ENCODE data around the gene CTBS. TPM values are rescaled to one million over a fixed set of nuclear protein-coding genes. Genes with fewer than 3 reads are reported as not detected.

Gene CTBS
- total and polyA plus RNA-seq, 2 of the 4 experiments (the other 2 are of a cell fraction), result 5.9 to 12.4 TPM

- POLR2A ChIA-PET (ENCODE audit: unreplicated experiment), result no interaction called here
- Histone ChIP-seq H4K91ac (ENCODE audit: insufficient read depth, low read depth, low read length) (peak overlapping the region; percentile 75), H2BK5ac (ENCODE audit: low read depth, low read length, poor library complexity, severe bottlenecking) (peak overlapping the region; percentile 22), H2AK5ac (ENCODE audit: low read depth, low read length) (peak overlapping the region; percentile 66), H2BK120ac (ENCODE audit: low read depth, low read length) (peak overlapping the region; percentile 92), H2AFZ (replicated peaks; ENCODE audit: low read length, poor library complexity) (peak overlapping the region; percentile 64), H2AK9ac (replicated peaks; ENCODE audit: low read depth, low read length, poor library complexity) (peak overlapping the region; percentile 44), H4K5ac (ENCODE audit: low read depth, low read length) (no peak overlapping the region), H4K8ac (ENCODE audit: low read depth in 2 of 2, low read length in 2 of 2) (peak overlapping the region in 1 of 2 experiments; percentile 33; a peak in 1 of 4 replicates), H3K4me2 (ENCODE audit: low read depth, low read length) (no peak overlapping the region), H3K14ac (replicated peaks; ENCODE audit: low read depth, low read length) (peak overlapping the region; percentile 31; the same call in 1 of the 2 replicates), H3K18ac (ENCODE audit: low read depth, low read length) (0 out of 2 replicates have a peak overlapping the region, but pooled peaks have one; percentile 0), H3K36me3 (ENCODE audit: control insufficient read depth, insufficient read depth, low read length) (no peaks in the 10 kb centered on the region), H3K23ac (ENCODE audit: low read depth, low read length) (peak overlapping the region; percentile 38; the same call in 1 of the 2 replicates), H3K27ac (ENCODE audit: insufficient read depth, low read length) (no peak overlapping the region), H3K9ac (ENCODE audit: low read depth, low read length) (no peak overlapping the region), H3K9me1 (ENCODE audit: insufficient read depth, low read length) (peaks cover 16% of the 10 kb centered on the region), H2BK20ac (ENCODE audit: low read depth, low read length) (peak overlapping the region; percentile 89; the same call in 1 of the 2 replicates), H2BK15ac (ENCODE audit: low read depth, low read length) (peak overlapping the region; percentile 88; the same call in 1 of the 3 replicates), H3K9me3 (ENCODE audit: control insufficient read depth, insufficient read depth, low read length) (peaks cover 4% of the 10 kb centered on the region), H4K20me1 (ENCODE audit: insufficient read depth, low read length) (no peaks in the 10 kb centered on the region), H3K4me3 (ENCODE audit: insufficient read depth, low read depth, low read length) (no peak overlapping the region), H3K27me3 (ENCODE audit: control insufficient read depth, insufficient read depth, low read length) (no peaks in the 10 kb centered on the region), H3K4me1 (ENCODE audit: control insufficient read depth, insufficient read depth, low read length) (peaks cover 21% of the 10 kb centered on the region), H3K79me1 (ENCODE audit: low read depth in 1 of 2, low read length in 2 of 2) (no peaks in the 10 kb centered on the region), H3K4ac (ENCODE audit: low read depth, low read length) (peak overlapping the region; percentile 80), H3K56ac (ENCODE audit: extremely low read depth, insufficient read depth, low read length) (no peak overlapping the region)
- intact Hi-C loops (cut with micrococcal nuclease) (no loop called here), dilution Hi-C loops (cut with HindIII; ENCODE audit: low sequenced_read_pairs, unreplicated experiment) (no loop called here), in situ Hi-C loops (cut with MboI; ENCODE audit: low sequenced_read_pairs) (loop anchor here (25.0 kb wide), 2 partner anchors 337 to 463 kb away; partner anchors contain the start of gene PRKACB)
- no peak for TF ChIP-seq POLR2A (IDR thresholded peaks at IDR 0.05; ENCODE audit: low read depth, low read length)
- no peak for TF ChIP-seq MXI1 (IDR thresholded peaks at IDR 0.05; ENCODE audit: borderline replicate concordance, low read depth, low read length)
- no peak for TF ChIP-seq MAFK (IDR thresholded peaks at IDR 0.05; ENCODE audit: low read depth, low read length)
- no peak for TF ChIP-seq CTCF (conservative IDR thresholded peaks at IDR 0.05; ENCODE audit: low read depth, low read length)
- no peak for TF ChIP-seq BHLHE40 (IDR thresholded peaks at IDR 0.05; ENCODE audit: low read depth, low read length)
- no peak for TF ChIP-seq CHD1 (IDR thresholded peaks at IDR 0.05; ENCODE audit: low read depth, low read length)
- TF ChIP-seq CEBPB (IDR thresholded peaks at IDR 0.05; ENCODE audit: low read depth, low read length), result no peak
- no peak for TF ChIP-seq RFX5 (IDR thresholded peaks at IDR 0.05; ENCODE audit: low read depth, low read length)
- no peak for TF ChIP-seq FOS (IDR thresholded peaks at IDR 0.05; ENCODE audit: low read depth, low read length)
- TF ChIP-seq NFE2L2 (IDR thresholded peaks at IDR 0.05; ENCODE audit: low read depth, low read length), result no peak
- no peak for TF ChIP-seq RCOR1 (IDR thresholded peaks at IDR 0.05; ENCODE audit: insufficient replicate concordance, low read length)
- no peak for TF ChIP-seq RAD21 (IDR thresholded peaks at IDR 0.05; ENCODE audit: low read length)
- no peak for TF ChIP-seq USF2 (IDR thresholded peaks at IDR 0.05; ENCODE audit: low read depth, low read length)
- CTCF ChIA-PET, result no interaction called here
- DNase-seq (no peak), ATAC-seq (ENCODE audit: low read depth) (no peak)
- no TSS peak for BruUV-seq (replicated peaks)
- WGBS, 2 experiments (ENCODE audit: extremely low coverage in 2 of 2, insufficient read length in 1 of 2), result 40% methylated on average over 1 of the region's 5 CpGs; no CpG with 5 or more reads in 1 of the 2 experiments
Measured at GRCh38 chr1:84600796-84601195, 26.6 kb upstream of the CTBS start.
